ENCODE data around the gene GIMAP4.

DNA sequence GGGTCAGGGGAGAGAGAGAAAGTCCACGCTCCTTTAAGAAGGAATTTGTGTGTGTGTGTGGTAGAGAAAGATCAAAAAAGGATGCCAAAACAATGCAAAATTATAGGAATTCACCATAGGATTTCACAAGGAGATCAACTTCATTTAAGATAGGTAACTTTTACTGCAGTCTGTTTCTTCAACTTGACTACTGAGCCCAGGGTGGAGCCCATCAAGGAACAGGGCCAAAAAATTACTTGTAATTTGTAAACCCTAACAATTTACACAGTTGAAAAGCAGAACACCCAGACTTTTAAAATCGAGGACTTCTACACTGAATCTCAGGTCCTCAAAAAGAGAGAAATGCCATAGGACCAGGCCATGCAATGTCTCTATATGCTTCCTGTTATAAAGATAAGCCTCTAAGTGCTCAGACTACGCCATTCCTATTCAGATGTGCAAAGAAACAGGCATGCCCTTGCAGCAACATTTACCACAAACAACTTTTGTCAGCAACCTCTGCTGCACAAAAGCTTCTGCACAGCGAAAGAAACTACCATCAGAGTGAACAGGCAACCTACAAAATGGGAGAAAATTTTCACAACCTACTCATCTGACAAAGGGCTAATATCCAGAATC lies 10.6 kb upstream of the GIMAP4 start:
- TF ChIP-seq, protein P1, sequence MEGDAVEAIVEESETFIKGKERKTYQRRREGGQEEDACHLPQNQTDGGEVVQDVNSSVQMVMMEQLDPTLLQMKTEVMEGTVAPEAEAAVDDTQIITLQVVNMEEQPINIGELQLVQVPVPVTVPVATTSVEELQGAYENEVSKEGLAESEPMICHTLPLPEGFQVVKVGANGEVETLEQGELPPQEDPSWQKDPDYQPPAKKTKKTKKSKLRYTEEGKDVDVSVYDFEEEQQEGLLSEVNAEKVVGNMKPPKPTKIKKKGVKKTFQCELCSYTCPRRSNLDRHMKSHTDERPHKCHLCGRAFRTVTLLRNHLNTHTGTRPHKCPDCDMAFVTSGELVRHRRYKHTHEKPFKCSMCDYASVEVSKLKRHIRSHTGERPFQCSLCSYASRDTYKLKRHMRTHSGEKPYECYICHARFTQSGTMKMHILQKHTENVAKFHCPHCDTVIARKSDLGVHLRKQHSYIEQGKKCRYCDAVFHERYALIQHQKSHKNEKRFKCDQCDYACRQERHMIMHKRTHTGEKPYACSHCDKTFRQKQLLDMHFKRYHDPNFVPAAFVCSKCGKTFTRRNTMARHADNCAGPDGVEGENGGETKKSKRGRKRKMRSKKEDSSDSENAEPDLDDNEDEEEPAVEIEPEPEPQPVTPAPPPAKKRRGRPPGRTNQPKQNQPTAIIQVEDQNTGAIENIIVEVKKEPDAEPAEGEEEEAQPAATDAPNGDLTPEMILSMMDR (conservative IDR thresholded peaks at IDR 0.05) = no peak
- no peak for TF ChIP-seq EZH2 (IDR thresholded peaks at IDR 0.05; ENCODE audit: low read depth)
